ENCODE data around the gene RYR1.

The RYR1 gene

GRCh38 chr19:38433268-38433733, at the start of gene RYR1:
Gene RYR1 (plus strand): TSS chr19:38433691. CDS start chr19:38433830, 139 bp downstream.
- no peak for DNase-seq

GRCh38 chr19:38383743-38384142, 49.7 kb upstream of the RYR1 start:
- no peak for DNase-seq

- DNase-seq = no peak
Observed at GRCh38 chr19:38384209-38385027, 49.1 kb upstream of the RYR1 start.

GRCh38 chr19:38385057-38385803, 48.3 kb upstream of the RYR1 start:
- DNase-seq = no peak

GRCh38 chr19:38385804-38386257, 47.7 kb upstream of the RYR1 start:
- no peak for DNase-seq

- DNase-seq = no peak
Observed at GRCh38 chr19:38386300-38386970, 47.1 kb upstream of the RYR1 start.

GRCh38 chr19:38386971-38387549, 46.4 kb upstream of the RYR1 start:
- DNase-seq = no peak

- DNase-seq = peak; percentile 95
Observed at GRCh38 chr19:38387550-38388348, 45.7 kb upstream of the RYR1 start, which contains the start of gene GGN. Gene GGN (minus strand): TSS chr19:38388034. CDS start chr19:38387261, 773 bp downstream.

- no peak for DNase-seq
Observed at GRCh38 chr19:38388349-38389100, 45.0 kb upstream of the RYR1 start, which contains the start of gene SPRED3. Gene SPRED3 (plus strand): TSS chr19:38388697. CDS start chr19:38390303, 1,606 bp downstream.

GRCh38 chr19:38389101-38389925, 44.2 kb upstream of the RYR1 start:
- DNase-seq = peak; percentile 36

- DNase-seq = no peak
Observed at GRCh38 chr19:38389957-38390924, 43.2 kb upstream of the RYR1 start.

GRCh38 chr19:38391911-38392464, 41.5 kb upstream of the RYR1 start:
- DNase-seq = no peak

- DNase-seq = no peak
Observed at GRCh38 chr19:38392707-38393308, 40.7 kb upstream of the RYR1 start.

GRCh38 chr19:38394488-38394887, 39.0 kb upstream of the RYR1 start:
- no peak for DNase-seq

GRCh38 chr19:38395381-38396114, 37.9 kb upstream of the RYR1 start:
- DNase-seq = no peak

GRCh38 chr19:38399081-38399480, 34.4 kb upstream of the RYR1 start:
- no peak for DNase-seq

- DNase-seq = no peak
Observed at GRCh38 chr19:38399537-38399936, 34.0 kb upstream of the RYR1 start.

Data from T1000 (cell line).